ENCODE measurements around the gene TPP1.

DNA sequence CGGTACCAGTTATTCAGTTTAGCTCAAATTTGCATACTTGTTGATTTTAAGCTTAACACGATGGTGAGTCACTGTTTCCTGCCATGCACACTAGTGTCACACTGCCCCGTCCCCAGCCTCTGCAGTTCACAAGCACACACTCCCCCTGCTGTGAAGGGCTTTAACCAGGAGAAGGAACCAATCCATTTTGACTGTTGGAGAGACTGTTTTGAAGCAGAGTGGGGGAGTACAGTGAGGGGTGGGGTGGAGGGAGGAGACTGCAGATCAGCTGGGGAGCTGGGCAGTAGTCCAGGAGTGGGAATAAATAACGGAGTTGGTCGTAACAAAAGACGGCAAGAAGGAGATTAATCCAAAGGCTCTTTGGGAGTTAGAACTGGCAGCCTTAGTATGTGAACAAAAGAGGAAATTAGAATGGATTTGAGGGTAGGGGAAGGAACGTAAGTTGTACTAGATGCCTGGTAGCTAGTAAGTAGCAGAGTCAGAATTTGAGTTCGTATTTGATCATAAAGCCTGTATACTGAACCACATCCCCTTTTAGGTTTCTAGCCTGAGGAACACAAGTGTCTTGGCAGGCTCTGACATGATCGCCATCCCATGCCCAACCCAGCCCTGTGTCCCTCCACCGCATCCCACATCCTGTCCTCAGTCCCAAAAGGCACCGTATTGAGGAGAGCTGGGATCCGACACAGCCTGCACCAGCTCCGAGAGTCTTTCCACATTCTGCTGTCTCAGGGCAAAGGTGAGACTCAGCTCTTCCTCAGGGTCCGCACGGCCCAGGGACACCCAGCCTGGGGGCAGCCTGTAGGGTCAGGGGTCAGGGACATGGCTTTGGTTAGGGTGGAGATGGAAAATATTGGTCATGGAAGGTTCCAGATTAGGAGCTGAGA is 862 bp downstream of the TPP1 start:
- TF ChIP-seq CTCF (IDR thresholded peaks at IDR 0.05) (no peak), ZFX (IDR thresholded peaks at IDR 0.05; ENCODE audit: borderline replicate concordance) (no peak)

Data from 22Rv1 (cell line).